Neutrophil (primary cell): ENCODE data around the gene LRRC8C.

Source experiments
- H3K27ac ChIP-seq: fragments of 200-600 bp; sonication (generic); 2 replicates; pipeline ENCODE4 v1.5.1; 2016; ENCODE audit warnings: mild to moderate bottlenecking, moderate library complexity
- H3K27me3 ChIP-seq: fragments of 200-600 bp; sonication (generic); 2 replicates; pipeline ENCODE4 v1.6.0; 2016; ENCODE audit warnings: mild to moderate bottlenecking
- H3K36me3 ChIP-seq: fragments of 200-600 bp; sonication (generic); 2 replicates; pipeline ENCODE4 v1.5.1; 2017
- H3K4me1 ChIP-seq, 2 experiments: fragments of 200-600 bp in 1 of 2; sonication (generic) in 1 of 2; 1 replicate in 1 of 2; 2 replicates in 1 of 2; pipeline versions ENCODE4 v1.5.1 to v1.6.1; 2013 to 2016; ENCODE audit warnings: low read depth in 1 of 2, low read length in 1 of 2, mild to moderate bottlenecking in 1 of 2, moderate library complexity in 1 of 2; ENCODE audit not compliant: control insufficient read depth in 1 of 2, insufficient read depth in 1 of 2
- H3K4me3 ChIP-seq, 2 experiments: fragments of 200-600 bp in 1 of 2; sonication (generic) in 1 of 2; 1 replicate in 1 of 2; 2 replicates in 1 of 2; pipeline ENCODE4 v1.5.1; 2013 to 2016; ENCODE audit warnings: low read depth in 1 of 2, low read length in 1 of 2, mild to moderate bottlenecking in 1 of 2, moderate library complexity in 1 of 2
- H3K9me3 ChIP-seq: fragments of 200-600 bp; sonication (generic); 2 replicates; pipeline ENCODE4 v1.5.1; 2016
- TF ChIP-seq, protein P1 (sequence below): fragments of 200-600 bp; sonication (generic); IDR thresholded peaks from 2 replicates; pipeline ENCODE4 v1.5.1; 2016; ENCODE audit warnings: antibody characterized with exemption

LRRC8C gene

GRCh38 chr1:89739844-89740216 lies 106.9 kb downstream of the LRRC8C start:
- Histone ChIP-seq H3K4me1 (no peaks in the 10 kb centered on the region), H3K27me3 (no peaks in the 10 kb centered on the region), H3K27ac (no peak overlapping the region), H3K9me3 (no peaks in the 10 kb centered on the region), H3K36me3 (no peaks in the 10 kb centered on the region), H3K4me3 (no peak overlapping the region)
- TF ChIP-seq, protein P1, sequence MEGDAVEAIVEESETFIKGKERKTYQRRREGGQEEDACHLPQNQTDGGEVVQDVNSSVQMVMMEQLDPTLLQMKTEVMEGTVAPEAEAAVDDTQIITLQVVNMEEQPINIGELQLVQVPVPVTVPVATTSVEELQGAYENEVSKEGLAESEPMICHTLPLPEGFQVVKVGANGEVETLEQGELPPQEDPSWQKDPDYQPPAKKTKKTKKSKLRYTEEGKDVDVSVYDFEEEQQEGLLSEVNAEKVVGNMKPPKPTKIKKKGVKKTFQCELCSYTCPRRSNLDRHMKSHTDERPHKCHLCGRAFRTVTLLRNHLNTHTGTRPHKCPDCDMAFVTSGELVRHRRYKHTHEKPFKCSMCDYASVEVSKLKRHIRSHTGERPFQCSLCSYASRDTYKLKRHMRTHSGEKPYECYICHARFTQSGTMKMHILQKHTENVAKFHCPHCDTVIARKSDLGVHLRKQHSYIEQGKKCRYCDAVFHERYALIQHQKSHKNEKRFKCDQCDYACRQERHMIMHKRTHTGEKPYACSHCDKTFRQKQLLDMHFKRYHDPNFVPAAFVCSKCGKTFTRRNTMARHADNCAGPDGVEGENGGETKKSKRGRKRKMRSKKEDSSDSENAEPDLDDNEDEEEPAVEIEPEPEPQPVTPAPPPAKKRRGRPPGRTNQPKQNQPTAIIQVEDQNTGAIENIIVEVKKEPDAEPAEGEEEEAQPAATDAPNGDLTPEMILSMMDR = no peak

DNA sequence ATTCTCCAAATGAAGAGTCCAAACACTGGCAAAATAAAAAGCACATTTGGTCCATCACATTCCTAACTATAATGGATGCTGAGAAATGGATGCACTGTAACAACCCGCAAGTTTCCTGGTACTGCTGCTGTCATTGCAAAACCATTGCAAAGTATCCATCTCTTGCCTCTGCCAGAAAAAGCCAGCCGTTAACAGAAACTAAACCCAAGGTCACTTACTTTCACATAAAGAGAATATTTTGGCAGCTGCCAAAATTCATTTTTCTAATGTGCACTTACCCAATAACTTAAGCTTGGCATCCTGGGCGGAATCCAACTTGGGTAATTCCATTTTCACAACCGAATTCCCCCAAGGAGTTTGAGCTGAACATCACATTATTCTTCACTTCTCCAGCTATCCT lies 110.9 kb downstream of the LRRC8C start:
- no peaks in the 10 kb centered on the region for H3K36me3 ChIP-seq
- H3K27ac ChIP-seq = no peak overlapping the region
- H3K4me3 ChIP-seq = no peak overlapping the region
- no peaks in the 10 kb centered on the region for H3K4me1 ChIP-seq
- H3K27me3 ChIP-seq = no peaks in the 10 kb centered on the region
- H3K9me3 ChIP-seq = no peaks in the 10 kb centered on the region
- TF ChIP-seq, protein P1 = no peak

- Histone ChIP-seq H3K36me3 (no peaks in the 10 kb centered on the region), H3K9me3 (no peaks in the 10 kb centered on the region), H3K4me3 (no peak overlapping the region), H3K4me1 (no peaks in the 10 kb centered on the region), H3K27me3 (no peaks in the 10 kb centered on the region), H3K27ac (no peak overlapping the region)
- TF ChIP-seq, protein P1 = no peak
Observed at GRCh38 chr1:89746424-89747149, 113.7 kb downstream of the LRRC8C start.

DNA sequence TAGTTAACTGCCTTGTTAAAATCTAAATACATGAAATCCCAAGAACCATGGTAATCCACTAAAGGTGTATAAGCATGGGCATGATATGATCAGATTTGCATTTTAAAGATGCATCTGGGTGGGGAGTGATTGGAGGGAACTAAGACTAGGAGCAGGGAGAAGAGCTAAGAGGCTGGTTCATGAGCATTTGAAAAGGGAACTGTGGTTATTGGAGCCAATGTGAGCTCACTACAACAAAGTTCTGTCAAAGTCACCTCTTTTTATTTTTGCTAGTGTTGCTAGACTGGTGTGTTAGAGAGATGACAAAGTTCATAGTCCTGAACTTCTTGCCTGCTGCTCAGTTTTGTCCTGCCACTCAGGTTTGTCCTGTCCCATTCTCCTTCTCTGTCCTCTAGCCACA lies 120.8 kb downstream of the LRRC8C start:
- Histone ChIP-seq H3K9me3 (no peaks in the 10 kb centered on the region), H3K36me3 (no peaks in the 10 kb centered on the region), H3K27me3 (no peaks in the 10 kb centered on the region), H3K4me3 (peak overlapping the region in 1 of 2 experiments; percentile 31), H3K27ac (peak overlapping the region; percentile 82), H3K4me1 (peaks cover 53% of the 10 kb centered on the region in 2 experiments)
- TF ChIP-seq, protein P1 = no peak

- TF ChIP-seq, protein P1 = no peak
- Histone ChIP-seq H3K4me1 (peaks cover 60 to 61% of the 10 kb centered on the region in 2 experiments), H3K4me3 (peak overlapping the region; percentile 3 to 31), H3K36me3 (no peaks in the 10 kb centered on the region), H3K27me3 (no peaks in the 10 kb centered on the region), H3K27ac (peak overlapping the region; percentile 82), H3K9me3 (no peaks in the 10 kb centered on the region)
Observed at GRCh38 chr1:89754518-89754917, 121.6 kb downstream of the LRRC8C start.
